IgD-negative memory B cell (primary cell): ENCODE measurements around the gene RHOH. TPM values are rescaled to one million over a fixed set of nuclear protein-coding genes. Genes with fewer than 3 reads are reported as not detected.

Experiments used
- H3K27ac Mint-ChIP-seq, 3 donors: one replicate each; pipeline ENCODE4 v1.8.0; 2020 to 2022; ENCODE audit warnings: mild to moderate bottlenecking in 3 of 3, mixed read lengths in 3 of 3, moderate library complexity in 1 of 3
- H3K27me3 Mint-ChIP-seq: one replicate; pipeline ENCODE4 v1.8.0; 2021; ENCODE audit warnings: mixed read lengths
- H3K36me3 Mint-ChIP-seq: one replicate; pipeline ENCODE4 v1.8.0; 2020; ENCODE audit warnings: mild to moderate bottlenecking, mixed read lengths
- H3K4me1 Mint-ChIP-seq, 3 donors: one replicate each; pipeline ENCODE4 v1.8.0; 2020 to 2022; ENCODE audit warnings: mixed read lengths in 3 of 3, mild to moderate bottlenecking in 1 of 3
- H3K4me3 Mint-ChIP-seq, 4 donors: one replicate each; pipeline ENCODE4 v1.8.0; 2020 to 2022; ENCODE audit warnings: mild to moderate bottlenecking in 4 of 4, mixed read lengths in 4 of 4, moderate library complexity in 3 of 4
- H3K9me3 Mint-ChIP-seq, 3 donors: one replicate each; pipeline ENCODE4 v1.8.0; 2020 to 2021; ENCODE audit warnings: mixed read lengths in 3 of 3, mild to moderate bottlenecking in 1 of 3
- polyA plus RNA-seq: library from polyadenylated mRNA; unstranded; fragments of 300-500 nt; fragmentation: Illumina TruSeq; gene quantifications from one replicate; pipeline ENCODE4 v1.2.3, GENCODE V29; 2021

RHOH gene
- polyA plus RNA-seq, 1 donor from 2014 or later, result 255 TPM

DNA sequence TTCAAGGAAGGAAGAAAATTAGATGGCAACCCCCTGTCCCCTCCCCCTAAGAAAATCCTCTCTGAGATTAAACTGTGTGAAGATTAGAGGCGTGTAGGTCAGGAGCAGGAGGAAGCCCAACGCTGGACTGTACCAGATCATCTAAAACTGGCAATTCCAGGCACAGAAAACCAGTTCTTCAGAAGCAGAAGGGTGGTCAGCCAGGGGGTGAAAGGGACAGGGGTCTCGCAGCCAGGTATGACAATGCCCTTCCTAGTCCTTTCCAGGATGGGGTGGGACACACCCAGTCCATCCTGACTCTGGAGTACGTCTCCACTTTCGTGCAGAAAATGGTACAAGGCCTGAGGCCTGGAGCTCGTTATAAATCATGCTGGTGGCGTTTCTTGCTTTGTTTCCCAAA is 3.3 kb upstream of the RHOH start:
- H3K36me3 Mint-ChIP-seq, result peaks cover 9% of the 10 kb centered on the region
- peak overlapping the region; percentile 89 to 100 (median 99) for H3K27ac Mint-ChIP-seq
- peak overlapping the region; percentile 91 to 99 (median 98) for H3K4me3 Mint-ChIP-seq
- no peaks in the 10 kb centered on the region for H3K27me3 Mint-ChIP-seq
- peaks cover 39 to 60% (median 48%) of the 10 kb centered on the region in 3 donors for H3K4me1 Mint-ChIP-seq
- no peaks in the 10 kb centered on the region for H3K9me3 Mint-ChIP-seq

- no peaks in the 10 kb centered on the region for H3K27me3 Mint-ChIP-seq
- H3K9me3 Mint-ChIP-seq, result no peaks in the 10 kb centered on the region
- H3K36me3 Mint-ChIP-seq, result peaks cover 10% of the 10 kb centered on the region
- peak overlapping the region; percentile 91 to 99 (median 98) for H3K4me3 Mint-ChIP-seq
- peak overlapping the region; percentile 89 to 100 (median 99) for H3K27ac Mint-ChIP-seq
- H3K4me1 Mint-ChIP-seq, result peaks cover 38 to 54% (median 46%) of the 10 kb centered on the region in 3 donors
These were observed 2.1 kb upstream of the RHOH start for GRCh38 chr4:40194602-40195161.

DNA sequence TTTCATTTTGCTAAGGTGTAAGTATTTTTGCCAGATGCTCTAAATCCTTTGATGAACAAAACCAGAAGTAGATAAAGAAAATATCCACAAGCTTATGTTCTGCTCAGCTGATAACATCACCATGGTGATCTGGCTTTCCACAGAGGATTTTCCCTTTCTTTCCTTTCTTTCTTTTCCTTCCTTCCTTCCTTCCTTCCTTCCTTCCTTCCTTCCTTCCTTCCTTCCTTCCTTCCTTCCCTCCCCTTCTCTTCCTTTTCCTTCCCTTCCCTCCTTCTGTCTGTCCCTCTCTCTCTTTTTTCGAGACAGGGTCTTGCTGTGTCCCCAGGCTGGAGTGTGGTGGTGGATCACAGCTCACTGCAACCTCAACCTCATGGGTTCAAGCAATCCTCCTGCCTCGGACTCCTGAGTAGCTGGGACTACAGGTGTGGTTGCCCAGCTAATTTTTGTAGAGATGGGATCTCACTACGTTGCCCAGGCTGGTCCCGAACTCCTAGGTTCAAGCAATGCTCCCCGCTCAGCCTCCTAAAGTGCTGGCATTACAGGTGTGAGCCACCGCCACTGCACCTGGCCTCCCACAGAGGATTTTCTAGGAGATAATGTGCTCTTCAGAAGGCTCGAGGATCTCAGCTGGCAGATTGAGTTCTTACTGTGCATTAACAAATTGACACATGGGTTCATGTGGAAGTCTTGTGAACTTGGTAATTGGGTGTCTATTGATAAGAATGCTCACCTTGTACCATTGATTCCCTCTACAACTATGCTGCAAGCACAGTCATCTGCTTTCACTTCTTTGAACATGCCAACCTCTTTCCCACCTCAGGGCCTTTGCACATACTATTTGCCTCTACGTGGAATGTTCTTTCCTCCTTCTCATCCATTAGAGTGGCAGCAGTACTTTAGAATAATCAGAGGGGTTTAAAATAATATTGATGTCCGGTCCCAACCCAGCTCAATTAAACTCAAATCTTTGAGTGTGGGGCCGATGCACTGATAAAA is 1.4 kb upstream of the RHOH start:
- H3K4me3 Mint-ChIP-seq, result peak overlapping the region; percentile 97 to 99 (median 99)
- peaks cover 32 to 52% (median 42%) of the 10 kb centered on the region in 3 donors for H3K4me1 Mint-ChIP-seq

DNA sequence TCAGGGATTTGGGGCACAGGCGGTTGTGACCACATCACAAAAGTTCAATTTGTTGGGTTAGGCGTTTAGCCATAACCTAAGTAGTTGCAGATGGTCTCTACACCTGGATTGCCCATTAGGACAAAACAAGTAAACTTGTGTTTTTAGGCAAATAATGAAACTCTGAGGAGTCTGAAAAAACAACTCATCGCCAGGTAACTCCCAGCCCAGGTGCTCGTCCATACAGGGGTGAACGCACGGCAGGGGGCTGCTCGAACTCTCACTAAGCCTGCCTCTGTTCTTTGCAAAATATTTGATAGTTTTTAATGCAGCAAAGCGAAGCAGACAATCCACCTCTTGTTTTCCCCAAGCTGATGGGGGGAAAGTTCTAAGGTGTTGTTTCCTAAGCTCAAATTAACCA is 559 bp upstream of the RHOH start:
- peaks cover 33 to 48% (median 39%) of the 10 kb centered on the region in 3 donors for H3K4me1 Mint-ChIP-seq
- peak overlapping the region; percentile 89 to 100 (median 99) for H3K27ac Mint-ChIP-seq
- no peaks in the 10 kb centered on the region for H3K9me3 Mint-ChIP-seq
- H3K36me3 Mint-ChIP-seq, result peaks cover 15% of the 10 kb centered on the region
- H3K4me3 Mint-ChIP-seq, result peak overlapping the region; percentile 97 to 99 (median 99)
- H3K27me3 Mint-ChIP-seq, result no peaks in the 10 kb centered on the region

More for the DNA sequence above, 1.4 kb upstream of the RHOH start:
- H3K27me3 Mint-ChIP-seq, result no peaks in the 10 kb centered on the region
- H3K27ac Mint-ChIP-seq, result peak overlapping the region; percentile 89 to 100 (median 99)
- H3K9me3 Mint-ChIP-seq, result no peaks in the 10 kb centered on the region
- peaks cover 11% of the 10 kb centered on the region for H3K36me3 Mint-ChIP-seq

- H3K4me1 Mint-ChIP-seq, result peaks cover 27 to 45% (median 30%) of the 10 kb centered on the region in 3 donors
- H3K27me3 Mint-ChIP-seq, result no peaks in the 10 kb centered on the region
These were observed 1.3 kb downstream of the RHOH start for GRCh38 chr4:40197879-40198689.

GRCh38 chr4:40199179-40199670 is 2.4 kb downstream of the RHOH start:
- Mint-ChIP-seq H3K36me3 (peaks cover 20% of the 10 kb centered on the region), H3K4me1 (peaks cover 31 to 48% (median 39%) of the 10 kb centered on the region in 3 donors)

More at GRCh38 chr4:40197879-40198689, 1.3 kb downstream of the RHOH start:
- Mint-ChIP-seq H3K36me3 (peaks cover 20% of the 10 kb centered on the region), H3K27ac (peak overlapping the region; percentile 89 to 100 (median 99)), H3K9me3 (no peaks in the 10 kb centered on the region), H3K4me3 (peak overlapping the region; percentile 97 to 99 (median 99))

GRCh38 chr4:40199999-40200874 is 3.4 kb downstream of the RHOH start:
- Mint-ChIP-seq H3K9me3 (no peaks in the 10 kb centered on the region), H3K36me3 (peaks cover 20% of the 10 kb centered on the region), H3K4me3 (peak overlapping the region; percentile 97 to 99 (median 99)), H3K27ac (peak overlapping the region; percentile 89 to 100 (median 99)), H3K27me3 (no peaks in the 10 kb centered on the region), H3K4me1 (peaks cover 34 to 50% (median 41%) of the 10 kb centered on the region in 3 donors)

More at GRCh38 chr4:40199179-40199670, 2.4 kb downstream of the RHOH start:
- peak overlapping the region; percentile 89 to 100 (median 99) for H3K27ac Mint-ChIP-seq
- no peaks in the 10 kb centered on the region for H3K9me3 Mint-ChIP-seq
- no peaks in the 10 kb centered on the region for H3K27me3 Mint-ChIP-seq
- H3K4me3 Mint-ChIP-seq, result peak overlapping the region; percentile 97 to 99 (median 99)

DNA sequence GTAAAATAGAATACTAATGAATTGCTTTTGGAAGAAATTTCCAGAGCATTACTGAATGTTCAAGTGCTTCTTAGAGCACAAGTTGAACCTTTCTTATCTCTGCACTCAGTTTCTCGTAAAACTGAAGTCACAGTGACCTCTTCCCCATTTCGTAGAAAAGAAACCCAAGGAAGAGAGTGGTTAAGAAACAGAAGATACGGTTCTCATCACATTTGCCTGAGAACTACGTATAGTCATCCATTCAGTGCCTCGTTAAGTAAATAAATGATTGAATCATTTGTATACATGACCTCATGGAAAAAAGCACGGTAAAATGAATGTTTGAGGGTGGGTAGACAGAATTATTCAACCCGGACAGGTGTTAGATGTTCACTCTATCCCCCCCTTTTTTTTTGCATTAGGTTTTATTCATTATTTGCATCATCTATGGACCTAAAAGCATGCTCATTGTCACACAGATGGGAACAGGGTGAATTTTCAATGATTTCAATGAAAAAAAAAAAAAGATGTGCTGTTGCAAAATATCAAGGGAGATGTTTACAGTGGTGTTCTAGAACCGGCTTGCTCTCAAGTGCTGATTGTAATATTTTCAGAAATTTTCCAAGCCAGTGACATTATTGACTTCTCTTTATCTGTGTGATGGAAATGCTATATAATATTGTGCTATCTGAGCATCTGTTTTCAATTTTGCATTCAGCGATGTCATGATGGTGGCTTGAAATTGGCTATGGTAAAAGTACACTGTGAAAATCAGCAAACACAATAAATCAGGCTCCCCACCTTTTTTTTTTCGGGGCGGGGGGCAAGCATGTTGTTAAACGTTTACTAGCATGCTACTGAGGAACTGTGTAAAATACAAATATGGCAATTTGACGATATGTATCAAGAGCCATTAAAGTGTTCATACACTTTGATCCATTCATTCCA is 4.3 kb downstream of the RHOH start:
- no peaks in the 10 kb centered on the region for H3K27me3 Mint-ChIP-seq
- peaks cover 36 to 51% (median 50%) of the 10 kb centered on the region in 3 donors for H3K4me1 Mint-ChIP-seq

DNA sequence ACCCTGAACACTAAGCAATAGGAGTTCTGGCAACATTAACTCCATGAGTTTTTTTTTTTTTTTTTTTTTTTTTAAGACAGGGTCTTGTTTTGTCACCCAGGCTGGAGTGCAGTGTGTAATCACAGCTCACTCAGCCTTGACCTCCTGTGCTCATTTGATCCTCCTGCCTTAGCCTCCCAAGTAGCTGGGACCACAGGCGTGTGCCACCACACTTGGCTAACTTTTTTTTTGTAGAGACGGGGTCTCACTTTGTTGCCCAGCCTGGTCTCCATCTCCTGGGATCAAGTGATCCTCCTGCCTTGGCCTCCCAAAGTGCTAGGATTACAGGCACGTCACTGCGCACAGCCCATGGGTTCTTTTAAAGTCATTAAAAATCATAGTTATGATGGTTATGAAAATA is 5.1 kb downstream of the RHOH start:
- Mint-ChIP-seq H3K4me1 (peaks cover 38 to 51% (median 51%) of the 10 kb centered on the region in 3 donors), H3K36me3 (peaks cover 19% of the 10 kb centered on the region), H3K27me3 (no peaks in the 10 kb centered on the region), H3K4me3 (peak overlapping the region; percentile 79 to 99 (median 98)), H3K27ac (peak overlapping the region; percentile 76 to 99 (median 95)), H3K9me3 (no peaks in the 10 kb centered on the region)

More for the DNA sequence above, 4.3 kb downstream of the RHOH start:
- peaks cover 20% of the 10 kb centered on the region for H3K36me3 Mint-ChIP-seq
- H3K9me3 Mint-ChIP-seq, result no peaks in the 10 kb centered on the region
- H3K27ac Mint-ChIP-seq, result peak overlapping the region; percentile 89 to 100 (median 99)
- peak overlapping the region; percentile 97 to 99 (median 99) for H3K4me3 Mint-ChIP-seq

- H3K4me1 Mint-ChIP-seq, result peaks cover 44 to 57% (median 56%) of the 10 kb centered on the region in 3 donors
- H3K4me3 Mint-ChIP-seq, result peak overlapping the region; percentile 79 to 99 (median 94)
- H3K27me3 Mint-ChIP-seq, result no peaks in the 10 kb centered on the region
- no peaks in the 10 kb centered on the region for H3K9me3 Mint-ChIP-seq
- H3K27ac Mint-ChIP-seq, result peak overlapping the region; percentile 76 to 95 (median 86)
- H3K36me3 Mint-ChIP-seq, result peaks cover 18% of the 10 kb centered on the region
These were observed 5.6 kb downstream of the RHOH start for GRCh38 chr4:40202474-40202873.

DNA sequence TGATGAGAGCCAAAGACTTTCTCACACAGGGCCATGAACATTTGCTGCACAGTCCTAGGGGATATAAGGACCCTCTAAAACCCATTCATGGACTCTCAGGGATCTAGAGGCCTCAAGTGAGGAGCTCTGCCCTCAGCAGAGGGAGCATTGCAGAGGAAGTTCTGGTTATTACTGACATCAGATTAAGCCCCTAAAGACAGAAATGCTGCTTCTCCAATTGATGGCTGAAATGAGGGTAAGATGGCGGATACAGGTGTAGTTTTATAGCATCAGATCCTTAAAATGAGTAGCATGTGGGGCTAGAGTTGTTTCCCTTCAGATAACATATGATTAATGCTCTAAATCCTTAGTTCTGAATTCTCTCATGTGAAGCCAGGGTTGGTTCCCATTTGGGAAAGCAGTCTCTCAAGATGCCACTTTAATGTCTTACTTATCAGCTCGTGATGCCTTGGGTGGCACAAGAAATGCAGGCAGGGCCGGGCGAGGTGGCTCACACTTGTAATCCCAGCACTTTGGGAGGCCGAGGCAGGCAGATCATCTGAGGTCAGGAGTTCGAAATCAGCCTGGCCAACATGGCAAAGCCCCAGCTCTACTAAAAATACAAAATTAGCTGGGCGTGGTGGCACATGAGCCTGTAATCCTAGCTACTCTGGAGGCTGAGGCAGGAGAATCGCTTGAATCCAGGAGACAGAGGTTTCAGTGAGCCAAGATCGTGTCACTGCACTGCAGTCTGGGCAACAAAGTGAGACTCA is 7.9 kb downstream of the RHOH start:
- H3K36me3 Mint-ChIP-seq, result peaks cover 14% of the 10 kb centered on the region
- no peaks in the 10 kb centered on the region for H3K9me3 Mint-ChIP-seq
- H3K27ac Mint-ChIP-seq, result peak overlapping the region; percentile 86 to 91 (median 89)
- H3K27me3 Mint-ChIP-seq, result no peaks in the 10 kb centered on the region
- H3K4me1 Mint-ChIP-seq, result peaks cover 56 to 70% (median 65%) of the 10 kb centered on the region in 3 donors
- peak overlapping the region; percentile 79 to 97 (median 90) for H3K4me3 Mint-ChIP-seq
